IPS-18a (cell line): ENCODE results near the gene APH1A.
"Not testable (repeated sequence)": the region's sequence is repeated elsewhere in the genome, so short reads cannot be mapped to it uniquely, and the experiment has no call there.

Experiments used
- H3K27ac ChIP-seq: one replicate; pipeline ENCODE4 v1.5.1; 2013; ENCODE audit warnings: low read length
- H3K27me3 ChIP-seq: one replicate; pipeline ENCODE4 v1.6.1; 2013; ENCODE audit warnings: mild to moderate bottlenecking, low read length; ENCODE audit not compliant: control insufficient read depth, insufficient read depth
- H3K36me3 ChIP-seq: one replicate; pipeline ENCODE4 v1.6.1; 2013; ENCODE audit warnings: low read depth, low read length; ENCODE audit not compliant: control insufficient read depth
- H3K4me1 ChIP-seq: one replicate; pipeline ENCODE4 v1.6.1; 2013; ENCODE audit warnings: low read depth, low read length; ENCODE audit not compliant: control insufficient read depth
- H3K4me3 ChIP-seq: one replicate; pipeline ENCODE4 v1.5.1; 2013; ENCODE audit warnings: low read length
- H3K9ac ChIP-seq: one replicate; pipeline ENCODE4 v1.6.1; 2013; ENCODE audit warnings: mild to moderate bottlenecking, low read length, moderate library complexity
- H3K9me3 ChIP-seq: one replicate; pipeline ENCODE4 v1.6.1; 2013; ENCODE audit warnings: low read depth, low read length; ENCODE audit not compliant: control insufficient read depth

Gene APH1A

GRCh38 chr1:150226486-150226885 is 42.3 kb downstream of the APH1A start:
- no peak overlapping the region for H3K9ac ChIP-seq
- H3K4me3 ChIP-seq: no peak overlapping the region
- H3K4me1 ChIP-seq: no peaks in the 10 kb centered on the region
- H3K9me3 ChIP-seq: no peaks in the 10 kb centered on the region
- H3K27me3 ChIP-seq: no peaks in the 10 kb centered on the region
- H3K27ac ChIP-seq: no peak overlapping the region
- H3K36me3 ChIP-seq: peaks cover 69% of the 10 kb centered on the region

GRCh38 chr1:150225546-150225945 is 43.3 kb downstream of the APH1A start:
- no peak overlapping the region for H3K9ac ChIP-seq
- H3K4me3 ChIP-seq: no peak overlapping the region
- H3K27ac ChIP-seq: no peak overlapping the region
- no peaks in the 10 kb centered on the region for H3K27me3 ChIP-seq
- peaks cover 70% of the 10 kb centered on the region for H3K36me3 ChIP-seq
- H3K4me1 ChIP-seq: no peaks in the 10 kb centered on the region
- no peaks in the 10 kb centered on the region for H3K9me3 ChIP-seq

- Histone ChIP-seq H3K9ac (no peak overlapping the region), H3K27me3 (no peaks in the 10 kb centered on the region), H3K27ac (no peak overlapping the region), H3K9me3 (no peaks in the 10 kb centered on the region), H3K36me3 (peaks cover 73% of the 10 kb centered on the region), H3K4me1 (no peaks in the 10 kb centered on the region), H3K4me3 (no peak overlapping the region)
Observed at GRCh38 chr1:150224983-150225382, 43.8 kb downstream of the APH1A start.

GRCh38 chr1:150221552-150221951 is 47.3 kb downstream of the APH1A start:
- Histone ChIP-seq H3K27me3 (no peaks in the 10 kb centered on the region), H3K4me3 (no peak overlapping the region), H3K9me3 (no peaks in the 10 kb centered on the region), H3K27ac (no peak overlapping the region), H3K9ac (no peak overlapping the region), H3K4me1 (no peaks in the 10 kb centered on the region), H3K36me3 (peaks cover 50% of the 10 kb centered on the region)

GRCh38 chr1:150215855-150216254 is 53.0 kb downstream of the APH1A start:
- peaks cover 16% of the 10 kb centered on the region for H3K36me3 ChIP-seq
- H3K27ac ChIP-seq, H3K9ac ChIP-seq, H3K4me3 ChIP-seq, H3K9me3 ChIP-seq, H3K27me3 ChIP-seq, H3K4me1 ChIP-seq: not testable (repeated sequence)
